AG10803 (cell line): ENCODE measurements around the gene GBP5.
"Not testable (repeated sequence)": the region's sequence is repeated elsewhere in the genome, so short reads cannot be mapped to it uniquely, and the experiment has no call there.

ENCODE experiments used
- DNase-seq: peaks from one replicate; pipeline ENCODE4 v3.0.0; 2010; ENCODE audit warnings: low read depth
- H3K4me3 ChIP-seq: 2 replicates; pipeline ENCODE4 v1.5.1; 2011; ENCODE audit warnings: mild to moderate bottlenecking, low read length, control low read depth
- TF ChIP-seq, protein P1 (sequence below): conservative IDR thresholded peaks from 2 replicates; pipeline ENCODE4 v1.5.1; 2011; ENCODE audit warnings: mild to moderate bottlenecking, low read length, control low read depth, inconsistent platforms

GBP5 gene, protein sequence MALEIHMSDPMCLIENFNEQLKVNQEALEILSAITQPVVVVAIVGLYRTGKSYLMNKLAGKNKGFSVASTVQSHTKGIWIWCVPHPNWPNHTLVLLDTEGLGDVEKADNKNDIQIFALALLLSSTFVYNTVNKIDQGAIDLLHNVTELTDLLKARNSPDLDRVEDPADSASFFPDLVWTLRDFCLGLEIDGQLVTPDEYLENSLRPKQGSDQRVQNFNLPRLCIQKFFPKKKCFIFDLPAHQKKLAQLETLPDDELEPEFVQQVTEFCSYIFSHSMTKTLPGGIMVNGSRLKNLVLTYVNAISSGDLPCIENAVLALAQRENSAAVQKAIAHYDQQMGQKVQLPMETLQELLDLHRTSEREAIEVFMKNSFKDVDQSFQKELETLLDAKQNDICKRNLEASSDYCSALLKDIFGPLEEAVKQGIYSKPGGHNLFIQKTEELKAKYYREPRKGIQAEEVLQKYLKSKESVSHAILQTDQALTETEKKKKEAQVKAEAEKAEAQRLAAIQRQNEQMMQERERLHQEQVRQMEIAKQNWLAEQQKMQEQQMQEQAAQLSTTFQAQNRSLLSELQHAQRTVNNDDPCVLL

DNA sequence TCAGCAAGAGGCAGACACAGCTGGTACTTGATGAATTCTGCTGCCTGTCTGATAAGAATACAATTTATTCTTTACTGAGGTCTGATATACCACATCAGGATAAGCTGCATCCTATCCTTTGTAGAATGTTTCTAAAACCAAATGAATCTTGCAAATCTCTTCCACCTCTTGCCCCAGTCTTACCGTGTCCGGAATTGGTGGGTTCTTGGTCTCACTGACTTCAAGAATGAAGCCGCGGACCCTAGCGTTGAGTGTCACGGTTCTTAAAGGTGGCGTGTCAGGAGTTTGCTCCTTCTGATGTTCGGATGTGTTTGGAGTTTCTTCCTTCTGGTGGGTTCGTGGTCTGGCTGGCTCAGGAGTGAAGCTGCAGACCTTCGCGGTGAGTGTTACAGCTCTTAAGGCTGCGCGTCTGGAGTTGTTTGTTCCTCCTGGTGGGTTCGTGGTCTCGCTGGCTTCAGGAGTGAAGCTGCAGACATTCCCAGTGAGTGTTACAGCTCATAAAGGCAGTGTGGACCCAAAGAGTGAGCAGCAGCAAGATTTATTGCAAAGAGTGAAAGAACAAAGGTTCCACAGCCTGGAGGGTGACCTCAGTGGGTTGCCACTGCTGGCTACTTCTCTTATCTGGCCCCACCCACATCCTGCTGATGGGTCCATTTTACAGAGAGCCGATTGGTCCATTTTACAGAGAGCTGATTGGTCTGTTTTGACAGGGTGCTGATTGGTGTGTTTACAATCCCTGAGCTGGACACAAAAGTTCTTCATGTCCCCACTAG, at the start of gene GBP5:
TSS of gene GBP5 (minus strand) at position 592 of the 773 bp plus-strand sequence. CDS start 3,305 bp downstream, outside the sequence.
- not testable (repeated sequence) for DNase-seq, H3K4me3 ChIP-seq

DNA sequence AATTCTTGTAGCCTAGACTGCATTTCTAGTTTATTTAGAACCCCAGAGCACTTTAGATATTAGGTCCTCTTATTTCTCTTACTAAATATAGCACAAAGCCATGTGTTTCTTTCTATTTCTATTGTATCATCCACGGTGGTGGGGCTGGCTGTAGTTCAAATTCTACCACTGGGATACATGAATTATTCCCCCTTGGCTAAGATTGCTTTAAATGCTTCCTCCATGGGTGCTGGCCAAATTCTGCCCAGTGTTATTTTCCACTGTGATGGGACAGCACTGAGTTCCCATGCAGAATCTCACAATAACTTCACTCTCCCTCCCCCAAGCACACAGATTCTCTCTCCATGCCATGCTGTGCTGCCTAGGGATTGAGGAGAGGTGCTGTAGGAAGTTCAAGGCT, 49.7 kb upstream of the GBP5 start:
- TF ChIP-seq, protein P1, sequence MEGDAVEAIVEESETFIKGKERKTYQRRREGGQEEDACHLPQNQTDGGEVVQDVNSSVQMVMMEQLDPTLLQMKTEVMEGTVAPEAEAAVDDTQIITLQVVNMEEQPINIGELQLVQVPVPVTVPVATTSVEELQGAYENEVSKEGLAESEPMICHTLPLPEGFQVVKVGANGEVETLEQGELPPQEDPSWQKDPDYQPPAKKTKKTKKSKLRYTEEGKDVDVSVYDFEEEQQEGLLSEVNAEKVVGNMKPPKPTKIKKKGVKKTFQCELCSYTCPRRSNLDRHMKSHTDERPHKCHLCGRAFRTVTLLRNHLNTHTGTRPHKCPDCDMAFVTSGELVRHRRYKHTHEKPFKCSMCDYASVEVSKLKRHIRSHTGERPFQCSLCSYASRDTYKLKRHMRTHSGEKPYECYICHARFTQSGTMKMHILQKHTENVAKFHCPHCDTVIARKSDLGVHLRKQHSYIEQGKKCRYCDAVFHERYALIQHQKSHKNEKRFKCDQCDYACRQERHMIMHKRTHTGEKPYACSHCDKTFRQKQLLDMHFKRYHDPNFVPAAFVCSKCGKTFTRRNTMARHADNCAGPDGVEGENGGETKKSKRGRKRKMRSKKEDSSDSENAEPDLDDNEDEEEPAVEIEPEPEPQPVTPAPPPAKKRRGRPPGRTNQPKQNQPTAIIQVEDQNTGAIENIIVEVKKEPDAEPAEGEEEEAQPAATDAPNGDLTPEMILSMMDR: no peak
- no peak for DNase-seq

DNA sequence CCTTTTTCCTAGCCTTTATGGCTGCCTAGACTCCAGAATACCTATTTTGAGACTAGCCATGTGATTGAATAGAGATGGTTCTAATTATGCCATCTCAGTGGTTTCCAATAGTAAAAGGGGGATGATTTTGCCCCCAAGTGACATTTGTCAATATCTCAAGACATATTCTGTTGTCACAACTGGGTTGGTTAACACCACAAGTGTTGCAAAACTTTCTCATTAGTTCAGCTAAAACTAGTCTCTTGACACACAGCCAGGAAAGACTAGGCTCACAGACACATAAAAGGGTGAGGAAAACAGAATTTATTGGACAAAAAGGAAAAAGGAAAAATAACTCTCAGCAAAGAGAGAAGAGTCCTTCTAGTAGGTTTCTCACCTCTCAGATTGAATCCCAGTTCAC, 39.9 kb upstream of the GBP5 start:
- H3K4me3 ChIP-seq: no peak overlapping the region
- DNase-seq: peak; percentile 26
- TF ChIP-seq, protein P1: no peak

More for the DNA sequence above, 49.7 kb upstream of the GBP5 start:
- H3K4me3 ChIP-seq: no peak overlapping the region

DNA sequence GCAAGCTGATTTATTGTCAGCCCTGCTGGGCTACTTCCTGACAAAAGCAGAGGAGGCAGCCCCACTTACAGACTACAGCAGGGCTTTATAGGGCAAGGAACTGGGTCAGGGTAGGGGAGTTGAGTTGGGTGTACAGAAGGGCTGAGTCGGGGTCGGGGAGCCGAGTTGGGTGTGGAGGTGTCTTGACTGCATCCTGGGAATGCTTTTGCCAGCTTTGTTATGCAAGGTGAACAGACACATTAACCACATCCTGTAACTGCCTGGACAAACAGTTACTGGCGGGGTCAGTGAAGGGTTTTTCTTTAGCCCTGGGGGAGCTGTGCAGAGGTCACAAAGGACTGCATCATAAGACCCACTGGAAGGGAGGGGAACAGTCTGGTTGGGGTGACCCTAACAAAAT, 39.1 kb upstream of the GBP5 start:
- DNase-seq: no peak
- no peak overlapping the region for H3K4me3 ChIP-seq
- TF ChIP-seq, protein P1: no peak

DNA sequence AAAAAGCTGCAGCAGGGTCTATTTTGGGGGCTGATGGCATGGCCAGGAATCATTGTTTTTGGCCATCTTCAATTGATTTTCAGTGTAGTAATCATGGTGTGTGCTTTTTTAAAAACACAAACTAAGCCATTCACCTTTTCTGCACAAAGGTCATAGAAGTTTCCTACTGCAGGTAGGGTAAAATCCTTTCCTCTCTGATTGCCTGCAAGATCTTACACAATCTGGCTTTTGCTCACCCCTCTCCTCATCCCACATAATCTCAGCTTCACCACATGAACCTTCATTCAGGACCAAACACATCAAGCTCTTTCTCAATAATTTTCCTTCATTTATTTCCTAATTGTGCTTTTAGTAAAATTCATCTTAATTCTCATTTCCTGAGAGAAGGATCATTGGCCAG, 38.3 kb upstream of the GBP5 start:
- TF ChIP-seq, protein P1: no peak
- no peak overlapping the region for H3K4me3 ChIP-seq

DNA sequence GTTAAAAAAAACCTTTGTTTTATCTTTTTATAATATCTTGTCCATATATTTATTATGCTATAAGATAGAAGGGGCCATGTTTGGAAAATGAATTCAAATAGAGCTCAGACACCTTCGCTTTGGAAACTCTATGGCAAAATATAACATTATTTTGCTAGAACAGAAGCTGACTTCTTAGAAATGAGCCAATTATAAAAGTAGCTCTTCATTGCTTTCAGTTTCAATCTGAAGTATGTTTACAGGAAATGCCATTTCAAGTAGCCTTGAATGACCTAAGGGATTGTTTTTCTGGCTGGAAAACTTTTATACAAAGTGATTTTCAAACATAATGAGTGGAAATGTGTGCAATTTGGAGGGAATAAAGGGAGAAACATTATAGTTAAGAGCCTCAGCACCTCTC, 37.8 kb upstream of the GBP5 start:
- no peak overlapping the region for H3K4me3 ChIP-seq
- DNase-seq: peak; percentile 44

More for the DNA sequence above, 38.3 kb upstream of the GBP5 start:
- no peak for DNase-seq

DNA sequence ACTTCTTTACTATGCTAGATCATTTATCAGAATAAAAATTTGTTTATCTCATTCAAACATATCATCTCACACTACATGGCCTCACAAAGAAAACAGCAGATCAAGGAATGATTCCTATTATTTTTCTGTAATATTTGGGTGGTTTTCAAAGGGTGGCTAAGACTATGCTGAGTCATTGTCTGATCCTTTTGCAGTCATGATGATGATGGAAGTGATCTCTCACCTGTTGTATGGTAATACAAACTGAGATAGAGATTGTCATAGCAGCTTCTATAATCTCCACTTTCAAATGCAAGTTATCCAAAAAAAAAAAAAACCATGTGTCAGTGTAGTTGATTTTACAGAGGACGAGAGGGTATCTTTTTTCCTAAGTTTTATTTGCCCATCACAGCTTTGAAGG, 37.2 kb upstream of the GBP5 start:
- no peak for DNase-seq
- no peak overlapping the region for H3K4me3 ChIP-seq
- TF ChIP-seq, protein P1: no peak

More for the DNA sequence above, 37.8 kb upstream of the GBP5 start:
- TF ChIP-seq, protein P1: no peak
